Aorta (tissue), 5 donors: Measurements from ENCODE around the gene GMDS. TPM values are rescaled to one million over a fixed set of nuclear protein-coding genes. Genes with fewer than 3 reads are reported as not detected.
A peak's percentile ranks its signal among the peaks of the same experiment; 100 is the strongest.

Experiments used
- ATAC-seq: fragments of 200-7000 bp; cut with Tn5 transposase; one replicate; pipeline ENCODE4 v1.9.1; 2022; ENCODE audit warnings: moderate library complexity; ENCODE audit not compliant: low FRiP score
- DNase-seq, 2 donors: peaks; one replicate each; pipeline ENCODE4 v3.0.0-alpha.2; 2020
- H3K27ac ChIP-seq, 2 donors: one replicate each; pipeline ENCODE4 v1.5.1; 2013; ENCODE audit warnings: low read length in 2 of 2, mild to moderate bottlenecking in 2 of 2, moderate library complexity in 2 of 2, control low read depth in 1 of 2, inconsistent platforms in 1 of 2, low read depth in 1 of 2
- H3K27me3 ChIP-seq, 2 donors: one replicate each; pipeline ENCODE4 v1.6.1; 2013; ENCODE audit warnings: control low read depth in 1 of 2, low read length in 1 of 2, mild to moderate bottlenecking in 1 of 2, moderate library complexity in 1 of 2; ENCODE audit not compliant: insufficient read depth in 2 of 2, control insufficient read depth in 1 of 2
- H3K36me3 ChIP-seq, 2 donors: one replicate each; pipeline ENCODE4 v1.6.1; 2013; ENCODE audit warnings: control low read depth in 1 of 2, low read length in 1 of 2, mild to moderate bottlenecking in 1 of 2; ENCODE audit not compliant: insufficient read depth in 2 of 2, control insufficient read depth in 1 of 2
- H3K4me1 ChIP-seq, 2 donors: one replicate each; pipeline ENCODE4 v1.6.1; 2013; ENCODE audit warnings: low read length in 2 of 2, control low read depth in 1 of 2, mild to moderate bottlenecking in 1 of 2, moderate library complexity in 1 of 2; ENCODE audit not compliant: insufficient read depth in 2 of 2, control insufficient read depth in 1 of 2
- H3K4me3 ChIP-seq, 2 donors: one replicate each; pipeline ENCODE4 v1.5.1; 2013; ENCODE audit warnings: low read length in 2 of 2, control low read depth in 1 of 2, mild to moderate bottlenecking in 1 of 2
- H3K9me3 ChIP-seq: one replicate; pipeline ENCODE4 v1.6.1; 2013; ENCODE audit warnings: mild to moderate bottlenecking, low read length; ENCODE audit not compliant: control insufficient read depth
- WGBS, 2 donors: extraction: QIAGEN DNeasy Blood & Tissue Kit; methylation state at CpG; one replicate each; pipeline ENCODE4 v1.1.7; 2013; 5-methylcytosine and 5-hydroxymethylcytosine counted together
- intact Hi-C, 2 donors: fragments of 100-400 bp; cut with DNase I; formaldehyde crosslinking; loops; one replicate each; pipeline versions ENCODE4 v1.14.2 to v1.15.0; 2022
- polyA plus RNA-seq, 2 donors: library from polyadenylated mRNA; stranded (reverse); fragments of 200-250 nt; gene quantifications; one replicate each; pipeline ENCODE4 v1.2.3, GENCODE V29; 2013
- total RNA-seq, 2 donors: library from RNA; stranded (reverse); fragmentation: NEBNext Ultra II Directional; extraction: Animal tissue kit (Norgen Biotek cat#: 25700); gene quantifications; one replicate each; pipeline ENCODE4 v1.2.1, GENCODE V29; 2021
- donor health status: healthy with polysubstance abuse.
- donor health status: Bipolar disorder and iron deficiency.
- donor health status: DM: no; HTN: no; CAD: no.
- donor health status: DM: no; HTN: no; CAD: no.
- donor health status: DM: yes; HTN: yes; CAD: no.

GMDS gene
- total and polyA plus RNA-seq, 4 donors, result 66.1 to 138 (median 84.9) TPM

DNA sequence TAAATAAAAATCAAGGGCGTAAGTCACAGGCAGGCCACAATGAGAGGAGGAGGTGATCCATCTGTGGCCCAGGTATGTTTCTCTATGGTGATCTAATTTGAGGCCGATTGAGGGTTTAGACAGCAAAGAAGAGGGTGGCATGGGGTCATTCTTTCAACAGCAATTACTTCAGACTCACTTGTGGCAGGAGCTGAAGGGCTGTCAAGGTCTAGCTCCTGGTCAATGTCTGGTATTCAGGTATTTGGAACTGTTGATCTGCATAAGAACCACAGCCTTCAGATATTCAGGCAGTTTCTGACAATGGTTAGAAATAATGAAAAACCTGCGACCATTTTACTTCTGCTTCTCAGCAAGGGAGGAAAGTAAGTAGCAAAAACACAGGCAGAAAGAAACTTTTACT lies 376.1 kb downstream of the GMDS start:
- peak overlapping the region; percentile 56 to 65 for H3K27ac ChIP-seq
- H3K27me3 ChIP-seq, result no peaks in the 10 kb centered on the region
- H3K36me3 ChIP-seq, result no peaks in the 10 kb centered on the region
- WGBS, 2 donors, result 80 to 84% methylated on average over 3 of the region's 3 CpGs
- no peak overlapping the region for H3K4me3 ChIP-seq
- H3K9me3 ChIP-seq, result no peaks in the 10 kb centered on the region
- ATAC-seq (no peak), DNase-seq (no peak)
- intact Hi-C loops, result loop anchor here in 1 of 2 donors (10.0 kb wide), 1 partner anchor 165 kb away; no protein-coding TSS in a partner anchor
- peaks cover 7% of the 10 kb centered on the region in 2 donors for H3K4me1 ChIP-seq

DNA sequence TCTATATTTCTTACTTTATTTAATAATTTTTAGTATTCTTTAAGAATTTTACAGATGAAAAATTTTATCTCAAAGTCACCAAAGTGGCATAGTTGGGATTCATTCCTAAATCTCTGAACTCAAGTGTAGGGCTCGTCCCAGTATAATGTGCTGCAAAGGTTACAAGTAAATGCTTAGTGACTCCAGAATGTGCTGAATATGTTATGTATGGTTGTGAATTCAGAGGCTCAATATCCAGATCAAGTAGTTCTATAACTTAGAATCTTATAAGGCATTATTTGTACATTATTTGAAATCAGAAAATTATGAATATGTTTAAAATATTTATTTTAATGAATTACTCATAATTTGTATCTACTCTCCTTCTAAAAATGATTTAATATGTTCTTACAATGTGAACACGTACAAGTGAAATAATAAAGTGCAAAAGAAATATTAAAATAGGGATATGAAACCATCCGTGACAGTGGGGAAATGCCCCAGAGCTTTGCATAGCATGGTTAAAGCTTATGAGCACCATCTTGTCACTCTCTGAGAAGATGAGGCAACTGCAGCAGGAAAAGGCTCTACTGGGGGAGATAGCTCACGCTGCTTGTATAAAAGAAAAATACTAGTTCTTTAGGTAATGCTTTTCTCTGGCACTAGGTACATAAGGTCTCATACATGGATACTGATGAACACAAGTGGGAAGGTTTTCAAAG lies 376.7 kb downstream of the GMDS start:
- peaks cover 7% of the 10 kb centered on the region in 2 donors for H3K4me1 ChIP-seq
- H3K36me3 ChIP-seq, result no peaks in the 10 kb centered on the region
- H3K27ac ChIP-seq, result peak overlapping the region; percentile 35 to 65
- intact Hi-C loops, result loop anchor here in 1 of 2 donors (10.0 kb wide), 1 partner anchor 164 kb away; no protein-coding TSS in a partner anchor
- ATAC-seq, result no peak
- no peaks in the 10 kb centered on the region for H3K9me3 ChIP-seq
- no peak overlapping the region for H3K4me3 ChIP-seq
- WGBS, 2 donors, result 94 to 95% methylated on average over 4 of the region's 4 CpGs
- no peaks in the 10 kb centered on the region for H3K27me3 ChIP-seq
- DNase-seq, result no peak

DNA sequence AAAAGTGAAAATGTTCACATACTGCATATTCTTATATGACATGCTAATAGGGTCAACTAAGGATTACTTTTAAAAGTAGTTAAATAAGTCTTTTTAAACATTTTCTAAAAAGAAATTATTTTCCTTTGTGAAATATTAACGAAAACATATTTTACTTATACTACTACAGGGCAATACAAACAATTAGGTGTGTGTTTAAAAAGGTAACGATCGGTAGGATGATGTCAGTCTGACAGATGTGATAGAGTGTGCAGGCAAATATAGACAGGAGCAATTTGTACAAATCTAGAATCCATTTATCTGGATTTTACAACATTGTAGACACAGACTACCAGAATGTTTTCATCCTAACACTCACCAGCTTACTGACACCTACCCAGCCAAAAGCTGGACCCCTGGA lies 378.2 kb downstream of the GMDS start:
- Histone ChIP-seq H3K27me3 (no peaks in the 10 kb centered on the region), H3K4me1 (peaks cover 3 to 5% of the 10 kb centered on the region in 2 donors), H3K9me3 (no peaks in the 10 kb centered on the region), H3K36me3 (no peaks in the 10 kb centered on the region), H3K4me3 (no peak overlapping the region), H3K27ac (no peak overlapping the region)
- ATAC-seq, result no peak
- 92% methylated on average over 3 of the region's 3 CpGs for WGBS, 2 donors
- DNase-seq, result no peak
- intact Hi-C loops, result loop anchor here in 1 of 2 donors (10.0 kb wide), 1 partner anchor 162 kb away; no protein-coding TSS in a partner anchor

DNA sequence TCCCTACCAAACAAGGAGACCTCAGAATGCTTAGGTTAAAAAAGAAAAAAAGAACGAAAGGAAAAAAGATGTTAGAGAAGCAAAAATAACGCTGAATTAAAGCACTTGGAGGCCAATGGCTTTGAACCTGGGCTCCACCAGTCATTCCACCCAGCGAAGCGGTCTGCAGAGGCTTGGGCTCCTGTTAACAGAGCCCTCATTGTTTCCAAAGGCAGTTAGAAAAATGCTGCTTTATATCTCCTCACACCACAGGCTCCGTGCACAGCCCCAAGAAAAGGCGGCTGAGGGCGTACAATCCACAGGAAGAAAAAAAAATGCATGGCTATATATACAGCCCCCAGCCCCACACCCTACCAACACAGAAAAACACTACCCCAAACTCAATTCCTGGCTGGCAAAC lies 379.8 kb downstream of the GMDS start:
- intact Hi-C loops, result loop anchor here in 1 of 2 donors (10.0 kb wide), 1 partner anchor 161 kb away; no protein-coding TSS in a partner anchor
- ATAC-seq (no peak), DNase-seq (no peak)
- H3K27ac ChIP-seq, result no peak overlapping the region
- H3K4me1 ChIP-seq, result peaks cover 5 to 6% of the 10 kb centered on the region in 2 donors
- WGBS, 2 donors, result 88 to 91% methylated on average over 7 of the region's 7 CpGs
- H3K4me3 ChIP-seq, result no peak overlapping the region
- no peaks in the 10 kb centered on the region for H3K9me3 ChIP-seq
- no peaks in the 10 kb centered on the region for H3K36me3 ChIP-seq
- no peaks in the 10 kb centered on the region for H3K27me3 ChIP-seq

DNA sequence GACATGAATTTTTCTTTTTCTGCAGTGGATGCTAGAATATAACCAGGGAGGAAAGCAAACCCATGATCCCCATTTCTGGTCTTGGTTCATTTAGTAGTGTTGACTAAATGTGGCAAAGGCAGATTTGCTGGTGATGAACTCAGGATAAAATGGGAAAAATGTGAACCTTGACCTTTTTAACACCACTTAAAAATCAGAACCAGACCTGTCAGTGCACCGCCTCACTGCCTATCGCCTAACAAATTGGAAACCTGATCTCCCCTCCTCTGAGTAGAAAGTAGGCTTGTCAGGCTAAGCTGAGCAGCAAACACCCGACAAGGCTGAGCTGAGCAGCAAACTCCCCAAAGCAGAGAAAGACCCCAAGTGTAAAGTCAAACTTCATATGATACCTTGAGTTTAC lies 380.9 kb downstream of the GMDS start:
- intact Hi-C loops, result loop anchor here in 1 of 2 donors (10.0 kb wide), 1 partner anchor 160 kb away; no protein-coding TSS in a partner anchor
- H3K36me3 ChIP-seq, result no peaks in the 10 kb centered on the region
- DNase-seq (no peak), ATAC-seq (no peak)
- H3K27me3 ChIP-seq, result no peaks in the 10 kb centered on the region
- H3K4me1 ChIP-seq, result peaks cover 4 to 6% of the 10 kb centered on the region in 2 donors
- no peaks in the 10 kb centered on the region for H3K9me3 ChIP-seq
- peak overlapping the region in 1 of 2 donors; percentile 68 for H3K27ac ChIP-seq
- WGBS, 2 donors, result 85 to 87% methylated on average over 3 of the region's 3 CpGs
- H3K4me3 ChIP-seq, result no peak overlapping the region

- DNase-seq, result no peak
- no peaks in the 10 kb centered on the region for H3K9me3 ChIP-seq
- peaks cover 2 to 6% of the 10 kb centered on the region in 2 donors for H3K4me1 ChIP-seq
- H3K4me3 ChIP-seq, result no peak overlapping the region
- ATAC-seq, result no peak
- H3K27me3 ChIP-seq, result no peaks in the 10 kb centered on the region
- H3K27ac ChIP-seq, result no peak overlapping the region
- WGBS, 2 donors, result 18 to 30% methylated on average over 2 of the region's 2 CpGs
- H3K36me3 ChIP-seq, result no peaks in the 10 kb centered on the region
- intact Hi-C loops, result loop anchor here in 1 of 2 donors (10.0 kb wide), 1 partner anchor 158 kb away; no protein-coding TSS in a partner anchor
Measured at GRCh38 chr6:1862411-1862810, 383.0 kb downstream of the GMDS start.

DNA sequence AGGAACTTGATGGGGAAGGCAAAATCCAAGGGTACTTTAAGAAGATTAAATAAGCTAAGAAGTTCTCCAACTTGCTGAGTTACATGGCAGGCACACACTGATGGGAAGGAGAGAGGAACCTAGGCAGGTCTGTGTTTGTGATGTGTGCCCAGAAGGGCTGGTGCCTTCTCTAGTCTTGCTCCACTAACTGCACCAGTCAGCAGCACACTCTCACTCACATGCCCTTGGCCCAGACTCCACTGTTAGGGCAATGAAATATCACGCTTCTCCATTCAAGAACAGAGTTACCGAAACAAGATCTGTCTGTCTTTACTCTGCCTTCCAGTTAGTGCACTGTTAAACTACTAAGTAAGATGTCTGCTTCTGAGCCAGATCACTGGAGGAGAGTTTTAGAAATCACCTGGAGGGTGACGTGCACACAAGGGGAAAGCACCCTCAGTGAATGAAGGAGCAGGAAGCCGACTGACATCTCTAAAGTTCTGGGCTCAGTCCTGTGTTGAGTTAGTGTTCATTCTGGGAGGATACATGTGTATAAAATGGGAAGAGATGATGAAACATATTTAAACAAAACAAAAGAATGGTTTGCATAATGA lies 384.6 kb downstream of the GMDS start:
- H3K9me3 ChIP-seq, result no peaks in the 10 kb centered on the region
- DNase-seq, result no peak
- no peak for ATAC-seq
- H3K27ac ChIP-seq, result no peak overlapping the region
- H3K36me3 ChIP-seq, result no peaks in the 10 kb centered on the region
- intact Hi-C loops, result loop anchor here in 1 of 2 donors (10.0 kb wide), 1 partner anchor 156 kb away; no protein-coding TSS in a partner anchor
- H3K4me1 ChIP-seq, result peaks cover 7 to 8% of the 10 kb centered on the region in 2 donors
- H3K4me3 ChIP-seq, result no peak overlapping the region
- WGBS, 2 donors, result 87 to 93% methylated on average over 4 of the region's 4 CpGs
- H3K27me3 ChIP-seq, result no peaks in the 10 kb centered on the region

DNA sequence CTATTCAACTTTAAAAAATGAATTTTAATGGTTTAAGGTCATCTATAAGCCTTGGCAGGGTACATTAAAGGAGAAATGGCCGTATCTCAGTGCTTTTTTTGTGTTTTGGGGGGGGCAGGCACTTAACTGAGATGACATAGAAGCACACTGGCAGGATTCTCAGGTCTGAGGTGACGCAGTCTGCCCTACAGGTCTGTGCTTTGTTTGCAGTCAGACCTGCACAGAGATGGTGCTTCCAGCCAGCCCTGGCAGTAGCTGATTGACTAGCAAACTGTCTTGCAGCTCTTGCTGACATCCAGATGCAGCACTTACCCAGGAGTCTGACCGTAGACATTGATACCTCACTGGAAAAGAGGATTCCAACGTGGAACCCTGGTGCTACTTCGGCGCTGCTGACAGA lies 386.5 kb downstream of the GMDS start:
- DNase-seq, result no peak
- H3K4me1 ChIP-seq, result peaks cover 5 to 10% of the 10 kb centered on the region in 2 donors
- H3K9me3 ChIP-seq, result no peaks in the 10 kb centered on the region
- H3K27ac ChIP-seq, result peak overlapping the region in 1 of 2 donors; percentile 25
- WGBS, 2 donors, result 88 to 89% methylated on average over 6 of the region's 6 CpGs
- H3K4me3 ChIP-seq, result no peak overlapping the region
- intact Hi-C loops, result no loop called here
- ATAC-seq, result no peak
- no peaks in the 10 kb centered on the region for H3K36me3 ChIP-seq
- H3K27me3 ChIP-seq, result no peaks in the 10 kb centered on the region
